Measurements from ENCODE around the gene DNAJC22.
A peak's percentile ranks its signal among the peaks of the same experiment; 100 is the strongest.

DNAJC22 gene

DNA sequence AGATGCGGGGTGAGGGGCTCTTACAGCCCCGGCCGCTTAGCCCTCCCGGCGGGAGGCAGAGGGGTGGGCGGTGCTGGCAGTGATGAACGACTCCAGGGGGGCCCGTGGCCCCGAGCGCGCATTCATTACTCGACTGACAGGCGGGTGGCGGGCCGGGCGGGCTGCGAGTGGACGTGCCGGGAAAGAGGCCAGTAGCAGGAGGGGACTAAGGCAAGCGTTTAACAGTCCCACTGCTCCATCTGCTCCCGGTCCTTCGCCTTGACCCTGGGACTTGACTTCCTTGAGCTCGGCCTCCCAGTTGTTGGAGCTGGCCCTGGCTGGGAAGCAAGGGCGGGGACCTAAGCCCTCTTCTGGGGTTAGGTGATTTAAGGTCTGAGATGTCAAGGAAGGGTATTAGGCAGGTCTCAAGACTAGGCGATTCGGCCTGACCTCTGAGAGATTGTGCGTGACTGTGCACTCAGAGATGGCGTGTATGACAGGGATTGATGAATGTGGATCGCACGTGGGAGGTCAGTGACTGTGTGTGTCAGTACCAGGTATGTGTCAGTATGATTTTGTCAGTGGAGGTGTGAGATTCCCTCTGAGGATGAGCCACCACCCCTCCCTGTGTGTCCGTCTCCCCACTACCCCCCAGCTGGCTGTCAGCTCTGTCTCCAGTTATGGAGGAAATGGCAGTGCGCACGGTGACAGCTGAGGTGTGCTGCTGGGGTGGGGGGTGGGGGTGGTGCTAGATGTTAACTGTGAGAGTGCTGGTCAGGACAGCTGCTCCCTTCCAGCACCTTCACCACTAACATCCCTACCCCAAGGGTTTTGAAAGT is 3.6 kb upstream of the DNAJC22 start:
- DNase-seq (ENCODE audit: insufficient read length, low spot score) (no peak), FAIRE-seq (peak; percentile 56)

DNA sequence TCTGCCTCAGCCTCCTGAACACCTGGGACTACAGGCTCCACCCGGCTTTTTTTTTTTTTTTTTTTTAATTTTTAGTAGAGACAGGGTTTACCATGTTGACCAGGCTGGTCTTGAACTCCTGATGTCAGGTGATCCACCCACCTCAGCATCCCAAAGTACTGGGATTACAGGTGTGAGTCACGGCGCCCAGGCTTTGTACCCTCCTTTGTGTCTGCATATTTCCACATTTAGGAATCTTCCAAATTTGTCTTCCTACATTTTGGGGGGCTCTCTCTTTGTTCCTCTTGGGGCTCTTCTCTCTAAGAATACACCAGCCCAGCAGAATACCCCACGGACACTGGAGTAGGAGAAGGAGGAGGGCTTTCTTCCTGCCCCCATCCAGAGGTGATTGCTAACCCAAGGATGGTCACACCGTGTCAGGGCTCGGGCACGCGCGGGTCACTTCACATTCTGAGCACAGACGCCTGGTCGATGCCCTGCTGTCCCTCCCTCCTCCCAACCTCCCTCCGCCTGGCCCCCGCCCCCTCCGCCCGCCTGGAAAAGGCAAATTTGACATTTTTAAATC is 2.1 kb upstream of the DNAJC22 start:
- DNase-seq (ENCODE audit: insufficient read length, low spot score): no peak
- no peak for FAIRE-seq

DNA sequence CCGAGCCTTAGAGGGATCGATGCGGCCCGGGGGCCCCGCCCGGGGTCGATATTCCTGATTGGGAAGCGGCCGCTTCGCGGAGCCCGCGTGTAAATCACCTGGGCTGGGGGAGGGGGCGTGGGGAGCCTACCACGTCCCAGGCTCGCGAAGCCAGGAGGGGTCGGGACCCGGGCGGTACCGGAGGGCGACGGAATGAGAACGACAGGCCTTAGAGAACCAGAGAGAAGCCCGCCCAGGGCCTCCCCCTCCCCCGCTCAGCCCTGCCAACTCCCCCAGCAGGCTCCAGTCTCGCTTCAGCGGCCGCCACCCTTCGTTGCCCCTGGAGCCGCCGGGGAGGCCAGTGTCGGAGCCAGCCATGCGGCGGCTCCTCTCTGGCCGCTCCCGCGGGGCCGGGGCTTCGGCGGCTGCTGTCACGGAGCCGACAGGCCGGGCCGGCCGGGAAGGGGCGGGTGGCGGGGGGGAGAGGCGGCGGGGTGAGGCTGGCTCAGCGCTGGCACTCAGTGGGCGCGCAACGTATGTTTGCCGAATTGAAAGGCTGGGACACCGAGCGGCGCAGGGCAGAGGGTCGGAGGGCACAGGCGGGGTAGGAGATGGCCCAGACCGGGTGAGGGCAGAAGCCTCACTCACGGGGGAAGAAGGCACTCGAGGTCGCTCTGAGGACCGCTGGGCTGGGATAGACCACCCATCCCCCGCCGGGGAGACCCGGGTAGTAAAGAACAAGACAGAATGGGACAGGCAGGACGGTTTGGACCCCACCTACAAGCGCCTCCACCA is 1.4 kb upstream of the DNAJC22 start:
- FAIRE-seq: peak; percentile 40
- no peak for DNase-seq (ENCODE audit: insufficient read length, low spot score)

DNA sequence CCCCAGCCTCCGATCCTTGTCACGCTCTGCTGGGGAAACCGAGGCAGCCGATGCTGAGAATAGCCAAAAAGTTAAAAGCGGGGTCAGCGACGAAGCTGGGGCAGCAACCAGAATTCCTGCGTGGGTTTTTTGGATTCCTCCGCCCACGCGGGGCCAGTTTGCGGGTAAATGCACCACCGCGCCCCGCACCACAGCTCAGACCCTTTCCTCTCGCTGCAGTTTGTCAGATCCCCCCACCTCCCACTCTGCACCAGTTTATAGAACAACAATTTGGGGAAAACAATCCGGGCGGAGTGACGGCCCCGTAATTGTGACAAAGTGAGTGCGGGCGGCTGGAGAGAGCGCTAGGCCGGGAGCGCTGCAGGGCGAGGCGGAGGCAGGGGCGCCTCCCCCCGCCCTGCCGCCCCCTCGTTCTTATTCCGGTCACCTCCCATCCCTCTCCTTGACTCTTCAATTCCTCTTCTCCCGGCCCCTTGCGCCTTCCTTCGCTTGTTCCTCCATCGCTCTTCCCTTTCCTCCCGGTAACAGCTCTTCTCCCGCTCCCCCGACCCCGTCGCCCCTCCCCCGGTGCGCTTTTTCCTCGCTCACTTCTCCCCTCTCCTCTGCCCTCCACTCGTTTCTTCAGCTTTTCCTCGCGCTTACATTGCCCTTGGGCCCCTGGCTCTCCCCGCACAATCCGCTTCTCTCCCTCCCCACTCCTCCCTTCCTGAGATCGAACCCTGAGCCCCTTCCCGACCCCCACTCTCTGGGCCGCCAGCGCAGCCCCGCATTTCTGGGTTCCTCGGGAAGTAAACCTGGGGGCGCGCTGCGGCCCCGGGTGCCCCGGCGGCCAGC is 646 bp upstream of the DNAJC22 start:
- DNase-seq (ENCODE audit: insufficient read length, low spot score): no peak
- FAIRE-seq: no peak

DNA sequence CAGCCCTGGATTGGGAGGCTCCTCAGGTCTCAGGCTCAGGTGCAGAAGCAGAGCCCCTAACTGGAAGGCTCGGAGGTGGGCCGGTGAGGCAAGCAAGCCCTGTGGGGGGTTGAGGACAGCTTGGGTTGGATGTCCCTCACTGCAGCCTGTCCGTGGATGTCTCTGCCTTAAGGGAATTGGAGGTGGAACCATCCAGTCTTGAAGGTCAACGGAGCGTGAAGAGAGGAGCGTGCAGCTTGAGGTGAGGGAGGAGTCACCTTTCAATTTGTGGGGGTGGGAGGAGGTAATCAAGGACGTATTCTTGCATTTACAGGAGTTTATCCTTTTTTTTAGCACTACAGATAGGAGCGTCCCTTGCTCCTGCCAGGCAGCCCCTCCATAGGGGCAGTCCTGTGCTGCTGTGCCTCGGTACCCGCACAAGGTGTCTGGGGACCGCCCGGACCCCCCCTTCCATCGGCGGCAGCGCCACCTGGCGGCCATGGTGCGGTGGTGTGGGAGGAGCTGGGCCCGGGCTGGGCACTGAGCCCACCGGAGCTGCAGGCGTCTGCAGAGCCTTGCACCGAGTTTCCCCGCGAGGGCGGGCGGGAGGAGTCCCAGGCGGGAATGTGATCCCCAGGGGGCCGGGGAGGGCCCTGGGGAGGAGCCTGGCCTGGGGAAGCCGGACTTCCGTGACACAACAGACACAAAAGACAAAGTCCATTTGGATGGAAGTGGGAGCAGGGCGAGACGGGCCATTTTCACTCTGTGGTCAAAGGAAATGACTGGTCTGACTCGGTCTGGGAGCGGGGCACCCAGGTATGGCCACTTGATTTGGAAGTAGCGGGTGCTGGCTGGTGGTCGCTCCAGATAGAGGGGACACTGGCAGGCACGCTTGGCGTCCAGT is 864 bp downstream of the DNAJC22 start:
- FAIRE-seq (peak; percentile 68), DNase-seq (ENCODE audit: insufficient read length, low spot score) (no peak)

DNA sequence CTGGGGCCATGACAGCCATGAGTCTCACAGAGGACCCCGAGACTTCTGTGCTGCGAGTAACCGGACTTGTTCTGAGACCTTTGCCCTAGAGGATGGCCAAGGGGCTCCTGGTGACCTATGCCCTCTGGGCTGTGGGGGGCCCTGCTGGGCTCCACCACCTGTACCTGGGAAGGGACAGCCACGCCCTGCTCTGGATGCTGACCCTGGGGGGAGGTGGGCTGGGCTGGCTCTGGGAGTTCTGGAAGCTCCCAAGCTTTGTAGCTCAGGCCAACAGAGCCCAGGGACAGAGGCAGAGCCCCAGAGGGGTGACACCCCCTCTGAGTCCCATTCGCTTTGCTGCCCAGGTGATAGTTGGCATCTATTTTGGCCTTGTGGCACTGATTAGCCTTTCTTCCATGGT is 2.1 kb downstream of the DNAJC22 start:
- no peak for FAIRE-seq
- no peak for DNase-seq (ENCODE audit: insufficient read length, low spot score)

DNA sequence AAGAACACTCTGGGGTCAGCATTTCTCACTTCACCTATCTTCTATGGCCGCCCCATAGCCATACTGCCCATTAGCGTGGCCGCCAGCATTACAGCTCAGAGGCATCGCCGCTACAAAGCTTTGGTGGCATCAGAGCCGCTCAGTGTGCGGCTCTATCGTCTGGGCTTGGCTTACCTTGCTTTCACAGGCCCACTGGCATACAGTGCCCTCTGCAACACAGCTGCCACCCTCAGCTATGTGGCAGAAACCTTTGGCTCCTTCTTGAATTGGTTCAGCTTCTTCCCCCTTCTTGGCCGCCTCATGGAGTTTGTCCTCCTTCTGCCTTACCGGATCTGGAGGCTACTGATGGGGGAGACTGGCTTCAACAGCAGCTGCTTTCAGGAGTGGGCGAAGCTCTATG is 2.6 kb downstream of the DNAJC22 start:
- DNase-seq (ENCODE audit: insufficient read length, low spot score): no peak
- FAIRE-seq: no peak

DNA sequence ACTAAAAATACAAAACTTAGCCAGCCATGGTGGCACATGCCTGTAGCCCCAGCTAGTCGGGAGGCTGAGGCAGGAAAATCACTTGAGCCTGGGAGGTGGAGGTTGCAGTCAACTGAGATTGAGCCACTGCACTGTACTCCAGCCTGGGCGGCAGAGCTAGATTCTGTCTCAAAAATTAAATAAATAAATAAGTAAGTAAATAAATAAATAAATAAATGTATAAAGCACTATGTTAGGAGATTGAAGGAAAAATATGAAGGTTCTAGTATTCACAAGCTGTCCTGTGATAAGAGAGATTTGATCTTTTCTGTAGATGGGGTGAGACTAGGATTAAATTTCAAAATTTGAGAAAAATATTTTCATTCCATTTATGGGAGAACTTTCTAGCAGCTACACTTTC is 5.7 kb downstream of the DNAJC22 start:
- FAIRE-seq: no peak
- no peak for DNase-seq (ENCODE audit: insufficient read length, low spot score)

DNA sequence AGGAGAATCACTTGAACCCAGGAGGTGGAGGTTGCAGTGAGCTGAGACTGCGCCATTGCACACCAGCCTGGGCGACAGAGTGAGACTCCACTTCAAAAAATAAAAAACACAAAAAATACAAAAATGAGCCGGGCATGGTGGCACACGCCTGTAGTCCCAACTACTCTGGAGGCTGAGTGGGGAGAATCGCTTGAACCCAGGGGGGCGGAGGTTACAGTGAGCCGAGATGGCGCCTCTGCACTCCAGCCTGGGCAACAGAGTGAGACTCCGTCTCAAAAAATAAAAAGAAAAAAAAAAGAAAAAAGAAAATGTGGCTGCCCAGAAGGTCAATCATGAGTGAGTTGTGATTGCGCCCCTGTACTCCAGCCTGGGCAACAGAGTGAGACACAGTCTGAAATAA is 9.2 kb downstream of the DNAJC22 start:
- FAIRE-seq (no peak), DNase-seq (ENCODE audit: insufficient read length, low spot score) (no peak)

DNA sequence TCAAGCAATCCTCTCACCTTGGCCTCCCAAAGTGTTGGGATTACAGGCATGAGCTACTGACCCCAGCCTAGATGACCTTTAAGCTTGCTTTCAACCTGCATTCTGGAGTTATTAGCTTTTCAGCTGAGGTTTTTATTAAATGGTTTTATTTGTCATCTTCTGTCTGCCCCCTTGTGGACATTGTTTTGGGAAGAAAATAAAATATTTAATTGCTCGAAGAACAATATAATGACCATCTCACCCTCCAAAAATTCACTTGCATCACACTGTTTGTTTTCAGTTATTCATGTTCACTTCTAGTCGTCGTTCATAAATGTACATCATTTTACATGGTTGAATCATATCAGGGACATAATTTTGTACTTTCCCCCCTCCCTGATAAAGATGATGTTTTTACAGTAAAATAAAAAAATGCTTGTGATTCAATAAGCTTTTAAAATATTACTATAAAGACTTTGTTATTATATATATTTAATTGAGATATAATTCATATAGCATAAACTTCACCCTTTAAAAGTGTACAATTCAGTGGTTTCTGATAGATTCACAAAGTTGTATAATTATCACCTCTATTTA is 10.5 kb downstream of the DNAJC22 start:
- DNase-seq (ENCODE audit: insufficient read length, low spot score) (no peak), FAIRE-seq (no peak)

DNA sequence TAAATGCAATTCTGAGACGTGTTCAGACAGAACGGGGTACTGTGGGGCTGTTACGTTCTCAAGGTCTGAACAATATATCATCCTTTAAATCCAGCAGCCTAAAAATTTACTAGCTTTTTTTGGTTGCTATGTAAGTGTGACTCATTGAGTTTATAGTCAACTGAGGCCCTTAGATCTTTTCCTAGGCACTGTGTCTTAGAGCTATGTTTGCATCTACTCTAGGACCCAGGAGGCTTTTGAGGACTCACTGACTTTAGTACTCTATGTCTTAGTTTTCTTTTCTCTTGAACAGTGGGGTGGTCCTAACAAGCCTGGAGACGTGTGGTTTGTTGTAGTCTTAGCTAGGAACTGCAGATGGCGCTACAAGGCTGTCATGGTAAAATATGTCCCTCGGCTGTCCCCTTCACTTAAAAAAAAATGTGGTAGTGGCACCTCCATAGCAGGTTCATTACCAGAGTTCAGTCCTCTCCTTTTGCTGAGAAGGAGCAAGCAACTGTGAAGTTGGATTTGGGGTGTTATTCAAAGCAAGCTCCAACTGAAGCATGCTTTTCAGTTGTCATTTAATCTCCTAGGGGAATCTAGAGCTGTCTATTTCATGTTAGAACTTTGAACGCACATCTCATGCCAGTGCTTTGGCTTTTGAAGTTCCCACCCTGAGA is 11.9 kb downstream of the DNAJC22 start:
- peak; percentile 84 for FAIRE-seq
- DNase-seq (ENCODE audit: insufficient read length, low spot score): no peak

DNA sequence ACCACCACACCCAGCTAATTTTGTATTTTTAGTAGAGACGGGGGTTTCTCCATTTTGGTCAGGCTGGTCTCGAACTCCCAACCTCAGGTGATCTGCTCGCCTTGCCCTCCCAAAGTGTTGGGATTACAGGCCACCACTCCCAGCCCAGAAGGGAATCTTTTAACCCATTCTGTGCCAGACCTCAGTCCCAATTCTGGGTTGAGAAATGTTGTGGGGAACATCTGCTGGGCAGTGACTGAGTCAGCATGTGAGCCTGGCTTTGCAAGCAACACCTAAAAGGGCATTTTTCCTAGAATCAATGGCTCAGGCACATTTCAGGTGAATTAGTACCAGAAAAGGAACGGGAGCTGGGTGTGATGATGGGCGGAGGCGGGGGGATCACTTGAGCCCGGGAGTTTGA is 13.0 kb downstream of the DNAJC22 start:
- DNase-seq (ENCODE audit: insufficient read length, low spot score) (no peak), FAIRE-seq (no peak)

DNA sequence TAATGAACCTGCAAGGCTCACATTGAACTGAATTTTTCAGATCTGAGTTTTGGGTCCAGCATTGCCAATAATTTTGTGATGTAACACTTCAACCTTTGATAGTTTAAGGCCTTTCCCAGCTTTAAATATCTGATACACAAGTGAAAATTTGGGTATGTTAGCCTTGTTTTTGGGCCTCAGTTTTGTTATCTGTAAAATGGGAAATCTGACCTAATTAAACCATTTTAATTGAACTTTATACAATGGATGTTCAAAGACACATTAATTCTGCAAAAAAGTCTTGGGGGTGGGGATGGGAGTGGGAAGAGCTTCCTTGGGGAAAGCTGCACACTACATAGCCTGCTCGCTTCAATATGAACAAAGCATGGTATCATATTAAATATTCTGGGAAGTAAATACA is 15.4 kb downstream of the DNAJC22 start:
- FAIRE-seq (no peak), DNase-seq (ENCODE audit: insufficient read length, low spot score) (no peak)

DNA sequence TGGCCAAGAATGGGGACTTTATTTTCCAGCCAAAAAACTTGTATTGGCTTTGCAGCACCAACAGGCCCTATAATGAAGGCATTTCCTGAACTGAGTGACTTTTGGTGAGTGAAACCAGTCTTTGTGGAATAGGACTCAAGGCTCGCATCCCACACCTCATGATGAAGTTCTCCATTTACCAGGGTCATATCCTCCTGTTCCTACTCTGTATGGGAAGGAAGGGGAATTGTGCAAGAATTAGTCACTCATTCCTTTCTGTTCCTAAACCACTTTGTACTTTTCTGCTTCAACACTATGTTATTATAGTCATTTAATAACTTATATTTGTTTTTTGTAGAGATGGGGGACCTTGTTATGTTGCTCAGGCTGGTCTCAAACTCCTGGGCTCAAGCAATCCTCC is 18.3 kb downstream of the DNAJC22 start:
- DNase-seq (ENCODE audit: insufficient read length, low spot score): no peak
- FAIRE-seq: no peak

DNA sequence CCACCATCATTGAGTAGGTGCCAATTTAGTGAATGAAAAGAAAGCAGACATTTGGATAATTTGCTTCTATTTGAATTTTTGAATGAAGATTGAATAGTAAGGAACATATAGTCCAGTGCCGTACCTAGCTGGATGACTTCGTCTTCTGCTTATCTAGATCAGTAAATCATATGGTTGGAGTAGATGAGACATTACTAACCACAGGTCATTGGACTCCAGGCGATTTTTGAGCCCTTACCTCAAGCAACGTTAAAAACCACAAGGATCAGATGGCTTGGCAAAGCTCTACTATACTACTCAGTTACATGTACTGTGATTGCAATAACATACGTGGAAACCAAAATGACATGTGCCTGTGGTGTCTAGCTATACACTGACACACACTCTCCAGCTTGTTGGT is 18.9 kb downstream of the DNAJC22 start:
- DNase-seq (ENCODE audit: insufficient read length, low spot score): no peak

DNA sequence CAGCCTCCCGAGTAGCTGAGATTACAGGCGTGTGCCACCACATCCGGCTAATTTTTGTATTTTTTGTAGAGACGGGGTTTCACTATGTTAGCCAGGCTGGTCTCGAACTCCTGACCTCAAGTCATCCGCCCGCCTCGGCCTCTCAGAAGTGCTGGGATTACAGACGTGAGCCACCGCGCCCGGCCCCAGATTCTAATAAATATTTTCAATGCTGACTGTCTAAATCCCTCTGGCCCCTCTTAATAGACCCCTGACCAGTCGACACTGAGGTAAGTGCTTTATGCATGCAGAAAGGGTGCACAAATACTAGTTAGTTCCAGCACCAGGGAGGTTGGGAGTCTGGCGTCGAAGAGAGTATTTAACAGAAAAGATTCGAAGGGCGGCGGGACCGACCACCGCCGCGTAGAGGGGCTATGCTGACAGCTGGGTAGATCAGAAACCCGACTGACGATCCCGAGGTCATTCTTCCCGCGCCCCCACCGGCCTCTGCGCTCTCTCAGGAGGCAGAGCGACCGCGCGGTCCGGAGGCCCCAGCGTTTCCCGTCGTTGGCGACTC is 19.5 kb downstream of the DNAJC22 start:
- FAIRE-seq: no peak

More for the DNA sequence above, 18.9 kb downstream of the DNAJC22 start:
- FAIRE-seq: no peak

DNA sequence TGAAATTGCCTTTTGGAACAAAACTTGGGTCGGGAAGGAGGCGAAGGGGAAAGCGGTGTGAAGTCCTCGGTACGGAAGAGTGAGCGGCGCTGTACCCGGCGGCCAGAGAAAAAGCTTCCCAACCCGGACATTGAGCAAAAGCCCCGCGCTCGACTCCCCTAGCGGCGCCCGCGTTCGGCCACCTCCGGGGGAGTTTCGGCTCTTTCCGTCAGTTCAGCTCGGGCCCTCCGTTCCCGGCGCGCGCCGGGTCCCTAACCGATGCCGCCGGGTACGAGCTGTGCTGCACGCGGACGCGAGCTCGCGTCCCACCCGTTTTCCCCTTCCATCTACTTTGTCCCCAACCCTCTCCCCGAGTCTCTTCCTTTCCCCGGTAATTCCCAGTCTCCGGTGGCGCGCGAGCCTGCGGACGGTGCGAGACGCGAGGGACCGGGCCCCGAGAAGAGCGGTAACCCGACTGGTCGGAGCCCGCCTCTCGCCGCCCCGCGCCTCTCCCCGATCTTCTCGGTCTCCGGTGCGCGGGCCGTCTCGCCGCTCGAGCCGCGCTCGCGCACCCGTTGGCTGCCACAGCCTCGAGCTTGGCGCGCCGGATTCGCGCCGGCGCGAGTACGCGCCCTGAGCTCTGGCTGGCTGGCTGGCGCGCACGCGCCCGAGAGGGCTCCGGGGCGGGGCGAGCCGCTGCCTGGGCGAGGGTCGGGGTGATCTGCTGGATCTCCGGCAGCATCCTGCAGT is 20.1 kb downstream of the DNAJC22 start:
- DNase-seq (ENCODE audit: insufficient read length, low spot score): peak; percentile 74
- peak; percentile 77 for FAIRE-seq

More for the DNA sequence above, 19.5 kb downstream of the DNAJC22 start:
- no peak for DNase-seq (ENCODE audit: insufficient read length, low spot score)

Data from GM19239 (cell line).